Measurements from ENCODE around the gene CYP4F8. TPM values are rescaled to one million over a fixed set of nuclear protein-coding genes. Genes with fewer than 3 reads are reported as not detected.
"Not testable (repeated sequence)": the region's sequence is repeated elsewhere in the genome, so short reads cannot be mapped to it uniquely, and the experiment has no call there.

CYP4F8 gene
- total and polyA plus RNA-seq, 2 of the 8 experiments (the other 6 are each of a cell fraction or from before 2014, with no cell fraction given) = not detected

- TF ChIP-seq CBX5 (IDR thresholded peaks at IDR 0.05; ENCODE audit: low read depth, low read length) (no peak), ATF2 (IDR thresholded peaks at IDR 0.05; ENCODE audit: low read length) (no peak), TAF1 (IDR thresholded peaks at IDR 0.05; ENCODE audit: low read depth, low read length) (no peak)
These were observed 19.9 kb upstream of the CYP4F8 start (continued) for GRCh38 chr19:15595069-15595468.

GRCh38 chr19:15607978-15608925, 6.8 kb upstream of the CYP4F8 start:
- H4K91ac ChIP-seq (replicated peaks; ENCODE audit: insufficient read length, low read length); H2BK20ac ChIP-seq (ENCODE audit: low read length); H3K18ac ChIP-seq (ENCODE audit: extremely low read depth, low read length); H3K4ac ChIP-seq (replicated peaks; ENCODE audit: insufficient read length, low read depth, low read length); DNase-seq (ENCODE audit: low read depth in 1 of 2, low spot score in 2 of 2); H3K9ac ChIP-seq (replicated peaks in 1 of 4; ENCODE audit: extremely low read depth in 1 of 4, low read depth in 3 of 4, low read length in 3 of 4); H3K79me2 ChIP-seq (ENCODE audit: control insufficient read depth in 1 of 2, insufficient read depth in 2 of 2, low read length in 2 of 2); H2BK120ac ChIP-seq (replicated peaks; ENCODE audit: low read depth, low read length); H3K4me2 ChIP-seq (ENCODE audit: insufficient read depth in 1 of 2, low read depth in 2 of 2, low read length in 2 of 2); H4K8ac ChIP-seq (ENCODE audit: extremely low read depth, insufficient read depth, low read length); H4K5ac ChIP-seq (ENCODE audit: insufficient read length, low read depth, low read length); H2BK5ac ChIP-seq (ENCODE audit: low read depth, low read length); H3K36me3 ChIP-seq (ENCODE audit: control insufficient read depth in 2 of 4, insufficient read depth in 4 of 4, low read length in 3 of 4); H4K20me1 ChIP-seq (replicated peaks in 1 of 2; ENCODE audit: control insufficient read depth in 1 of 2, insufficient read depth in 2 of 2, low read length in 2 of 2); H3K56ac ChIP-seq (replicated peaks; ENCODE audit: insufficient read length, low read depth, low read length); H3K4me1 ChIP-seq (replicated peaks in 1 of 4; ENCODE audit: control insufficient read depth in 3 of 4, insufficient read depth in 4 of 4, low read length in 3 of 4); H2AK5ac ChIP-seq (ENCODE audit: low read depth, low read length); POLR2A ChIA-PET (ENCODE audit: partially characterized antibody); H3K27ac ChIP-seq (ENCODE audit: low read depth, low read length); H3K23ac ChIP-seq (ENCODE audit: insufficient read length); H2BK12ac ChIP-seq (ENCODE audit: low read depth, low read length); FAIRE-seq; H3K14ac ChIP-seq (ENCODE audit: insufficient read length); H3K79me1 ChIP-seq (ENCODE audit: low read depth, low read length); H2AFZ ChIP-seq (ENCODE audit: low read length); H3K27me3 ChIP-seq (replicated peaks in 1 of 4; ENCODE audit: control insufficient read depth in 3 of 4, extremely low read depth in 1 of 4, insufficient read depth in 3 of 4, low read length in 3 of 4); H2BK15ac ChIP-seq (ENCODE audit: low read length); H3K23me2 ChIP-seq (ENCODE audit: low read depth, low read length); H3K4me3 ChIP-seq (ENCODE audit: extremely low read depth in 1 of 4, insufficient read depth in 2 of 4, low read depth in 3 of 4, low read length in 4 of 4): not testable (repeated sequence)
- WGBS, 2 experiments (ENCODE audit: extremely low coverage in 1 of 2, insufficient coverage in 1 of 2, insufficient read length in 1 of 2, insufficient replicate concordance in 2 of 2, low coverage in 1 of 2, low lambda C conversion rate in 2 of 2, missing lambda C conversion rate in 1 of 2) = 88% methylated on average over 22 of the region's 27 CpGs; no CpG with 5 or more reads in 1 of the 2 experiments
- H3K9me3 ChIP-seq (ENCODE audit: insufficient read depth in 2 of 2, low read depth in 1 of 2, low read length in 1 of 2) = peaks cover 39 to 56% of the 10 kb centered on the region in 2 experiments
- CTCF ChIA-PET (ENCODE audit: partially characterized antibody) = interaction anchor here (1.4 kb wide), 1 partner anchor 545 kb away, joined by 4 read pairs; no protein-coding TSS in a partner anchor
